Left renal pelvis (tissue), 4 donors: ENCODE measurements around the gene TST. TPM values are rescaled to one million over a fixed set of nuclear protein-coding genes. Genes with fewer than 3 reads are reported as not detected.

Source experiments
- DNase-seq, 4 donors: peaks; one replicate each; pipeline ENCODE4 v3.0.0-alpha.2; 2013; ENCODE audit warnings: low read depth in 4 of 4, low spot score in 3 of 4
- polyA plus RNA-seq, 4 donors: library from polyadenylated mRNA; unstranded; fragments of 120-200 nt; gene quantifications; one replicate each; pipeline ENCODE4 v1.2.1, GENCODE V29; 2013; ENCODE audit not compliant: insufficient read length in 4 of 4

Gene TST
- polyA plus RNA-seq, 4 donors, result 13.0 to 64.4 (median 37.9) TPM

DNA sequence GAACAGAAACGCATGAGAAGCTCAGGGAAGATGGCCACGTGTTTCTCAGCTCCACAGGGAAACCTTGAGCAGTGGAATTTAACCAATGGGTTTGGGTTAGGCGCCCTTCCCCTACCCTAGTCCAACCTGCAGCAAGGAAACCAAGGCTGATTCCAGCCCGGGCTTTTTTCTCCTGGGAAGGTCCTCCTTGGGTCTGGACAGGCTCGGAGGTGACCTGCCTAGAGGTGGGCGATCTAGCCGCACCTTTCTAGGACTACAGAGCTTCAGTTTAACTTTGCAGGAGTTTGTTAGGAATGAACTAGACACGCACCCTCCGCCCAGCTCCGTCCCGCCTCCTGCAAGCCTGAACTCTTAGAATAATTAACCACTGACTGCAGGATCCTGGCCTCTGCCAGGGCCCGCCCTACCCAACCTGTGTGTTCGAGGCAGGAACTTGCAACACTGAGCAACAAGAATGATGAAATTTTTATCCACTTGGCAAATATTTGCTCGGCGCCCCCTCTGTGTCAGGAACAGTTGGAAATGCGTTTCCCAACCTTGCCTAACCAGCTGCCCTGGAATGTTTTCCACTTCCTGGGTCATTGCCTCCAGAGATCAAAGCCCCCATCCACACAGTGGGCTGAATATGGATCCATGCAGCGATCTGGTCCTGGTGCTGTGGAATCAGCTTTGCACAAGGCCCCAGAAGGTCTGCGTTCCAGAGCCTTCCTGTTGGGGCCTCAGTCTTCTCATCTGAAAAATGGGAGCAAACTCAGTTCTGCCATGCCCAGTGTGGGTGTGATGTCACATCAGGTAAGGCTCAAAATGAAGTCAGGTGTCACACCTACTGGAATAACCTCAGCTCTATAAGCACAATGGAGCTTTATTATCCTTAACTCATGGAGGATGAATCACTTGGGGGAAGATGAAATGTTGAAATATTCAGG, 13.6 kb upstream of the TST start:
- peak in 1 of 4 donors; percentile 54 for DNase-seq

DNA sequence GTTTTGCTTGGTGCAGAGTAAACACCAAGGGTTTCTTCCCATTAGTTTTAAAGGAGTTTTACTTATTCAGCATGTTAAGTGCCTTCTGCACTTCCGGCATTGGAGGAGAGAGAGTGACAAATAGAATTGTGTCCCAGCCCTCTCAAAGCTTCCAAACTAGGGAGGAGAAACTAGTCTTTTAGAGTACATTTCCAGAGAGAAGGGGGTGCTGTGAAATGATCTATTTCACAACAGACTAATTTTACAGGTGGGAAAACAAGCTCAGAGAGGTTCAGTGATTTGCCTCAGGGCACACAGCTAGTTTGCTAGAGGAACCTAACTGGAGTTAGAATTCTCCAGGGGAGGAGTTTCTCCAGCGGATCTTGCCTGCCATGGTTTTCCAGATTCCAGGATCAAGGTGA, 12.9 kb upstream of the TST start:
- DNase-seq, result no peak

DNA sequence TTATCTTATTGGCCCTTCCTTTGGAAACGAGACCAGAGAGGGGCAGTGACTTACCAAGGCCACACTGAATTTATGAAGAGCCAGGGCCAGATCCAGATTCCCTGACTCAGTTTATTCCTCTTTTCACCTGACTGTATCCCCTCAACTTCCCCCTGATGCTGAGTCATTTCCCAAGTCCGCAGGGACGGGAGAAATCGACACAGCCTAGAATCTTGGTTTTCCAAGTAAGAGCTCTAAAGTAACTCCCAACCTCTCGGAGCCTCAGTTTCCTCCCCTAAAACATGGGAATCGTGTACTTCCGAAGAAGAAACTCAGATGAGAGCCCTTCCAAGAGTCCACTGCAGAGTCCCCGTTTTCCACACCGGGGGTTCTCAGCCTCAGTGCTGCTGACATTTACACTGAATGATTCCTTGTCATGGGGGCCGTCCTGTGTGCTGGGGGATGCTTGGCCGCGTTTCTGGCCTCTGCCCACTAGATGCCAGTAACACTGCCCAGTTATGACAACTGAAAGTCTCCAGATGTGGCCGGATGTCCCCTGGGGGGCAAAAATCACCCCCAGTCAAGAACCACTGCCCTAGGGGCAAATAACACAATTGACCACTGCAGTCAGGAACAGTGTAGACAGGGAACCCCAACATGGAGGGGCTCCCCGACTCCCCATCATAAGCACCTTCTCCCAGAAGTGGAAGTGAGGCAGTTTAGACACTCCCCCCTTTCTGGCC, 11.5 kb upstream of the TST start:
- no peak for DNase-seq

DNA sequence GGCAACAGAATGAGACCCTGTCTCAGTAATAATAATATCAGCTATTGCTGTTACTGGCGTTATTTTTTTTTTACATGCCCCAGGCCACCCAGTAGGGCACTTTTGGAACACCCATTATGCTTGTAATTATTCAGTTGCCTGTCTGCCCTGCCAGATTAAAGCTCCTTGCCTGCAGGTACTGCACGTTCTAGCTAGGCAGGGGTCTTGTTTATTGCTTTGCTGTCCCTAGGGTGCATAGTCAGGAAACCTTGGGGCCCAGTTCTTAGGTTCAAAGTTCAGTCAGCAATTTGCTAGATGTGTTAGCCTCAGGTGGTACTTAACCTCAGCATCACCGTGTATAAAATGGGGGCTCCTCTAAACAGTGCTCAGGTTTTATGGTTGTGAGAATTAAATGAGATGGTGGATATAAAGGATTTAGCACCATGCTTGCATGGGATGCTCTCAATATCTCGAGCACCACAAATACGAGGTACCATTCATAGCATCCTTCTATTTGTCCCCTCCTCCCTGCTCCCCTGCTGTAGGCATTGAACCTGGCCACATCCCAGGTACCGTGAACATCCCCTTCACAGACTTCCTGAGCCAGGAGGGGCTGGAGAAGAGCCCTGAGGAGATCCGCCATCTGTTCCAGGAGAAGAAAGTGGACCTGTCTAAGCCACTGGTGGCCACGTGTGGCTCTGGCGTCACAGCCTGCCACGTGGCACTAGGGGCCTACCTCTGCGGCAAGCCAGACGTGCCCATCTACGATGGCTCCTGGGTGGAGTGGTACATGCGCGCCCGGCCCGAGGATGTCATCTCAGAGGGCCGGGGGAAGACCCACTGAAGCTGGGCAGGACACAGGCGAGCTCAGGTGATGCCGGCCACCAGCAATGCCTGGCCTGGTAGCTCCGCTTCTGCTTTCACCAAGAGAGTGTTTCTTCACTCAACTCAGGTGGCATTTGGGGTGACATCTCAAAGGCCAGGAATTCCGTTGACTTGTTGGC, 9.7 kb upstream of the TST start:
- DNase-seq, result no peak

DNA sequence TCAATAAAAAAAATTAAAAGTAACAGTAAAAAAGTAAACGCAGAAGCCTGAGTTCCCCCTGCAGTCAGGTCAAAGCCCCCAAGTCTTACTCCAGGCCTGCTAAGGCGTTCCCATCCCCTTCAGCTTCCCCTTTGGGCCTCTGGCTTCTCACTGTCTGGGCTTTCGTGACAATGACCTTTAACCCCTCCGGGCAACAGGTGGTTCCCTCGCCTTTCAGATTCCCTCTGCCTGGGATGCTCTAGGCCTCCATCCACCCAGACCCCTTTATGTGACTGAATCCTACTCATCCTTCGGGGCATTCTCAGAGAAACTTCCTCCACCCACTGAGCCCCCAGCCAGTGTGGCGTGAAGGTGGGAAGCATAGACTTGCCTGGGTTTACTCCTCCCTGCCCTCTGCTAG, 8.3 kb upstream of the TST start:
- DNase-seq, result no peak

DNA sequence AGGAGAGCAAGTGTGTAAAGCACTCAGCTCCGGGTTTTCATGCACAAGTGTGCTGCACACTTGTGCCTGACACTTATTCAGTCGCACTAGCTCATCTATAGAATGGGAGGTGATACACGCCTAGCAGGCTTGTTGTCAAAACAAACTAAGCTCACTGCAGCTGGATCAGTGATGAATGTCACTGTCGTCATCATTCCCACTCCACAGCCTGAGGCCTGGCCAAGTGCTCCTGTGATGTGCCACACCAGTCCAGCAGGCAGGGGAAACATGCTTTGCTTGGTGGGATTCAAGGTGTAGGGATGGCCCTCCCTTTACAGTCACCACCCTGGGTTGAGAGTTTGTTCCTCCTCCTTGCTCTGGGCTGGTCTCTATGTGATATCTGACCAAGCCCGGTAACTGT, 7.1 kb upstream of the TST start:
- no peak for DNase-seq

DNA sequence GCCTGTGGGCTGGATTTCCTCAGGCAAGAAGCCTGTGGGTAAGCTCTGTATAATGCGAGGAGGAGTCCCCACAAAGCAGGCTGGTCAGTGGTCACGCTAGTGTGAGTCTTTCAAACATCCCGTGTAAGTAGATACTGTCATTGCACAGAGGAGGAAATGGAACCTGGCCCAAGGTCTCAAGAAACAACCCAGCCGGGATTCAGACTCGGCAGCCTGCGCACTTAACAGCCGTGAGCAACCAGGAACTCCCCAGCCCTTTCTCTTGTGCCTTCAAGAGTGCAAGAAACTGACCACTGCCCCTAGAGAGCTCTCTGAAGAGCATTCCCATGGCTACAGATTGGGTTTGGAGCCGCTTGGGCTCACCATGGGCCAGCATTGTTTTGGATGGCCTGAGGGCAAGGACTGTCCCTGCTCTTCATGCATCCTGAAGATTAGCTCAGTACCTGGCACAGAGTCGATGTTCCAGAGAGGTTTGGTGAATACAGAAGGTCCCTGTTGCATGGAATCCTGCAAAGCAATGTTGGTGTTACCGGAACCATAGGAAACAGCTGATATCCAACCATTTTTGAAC, 6.3 kb upstream of the TST start:
- no peak for DNase-seq

DNA sequence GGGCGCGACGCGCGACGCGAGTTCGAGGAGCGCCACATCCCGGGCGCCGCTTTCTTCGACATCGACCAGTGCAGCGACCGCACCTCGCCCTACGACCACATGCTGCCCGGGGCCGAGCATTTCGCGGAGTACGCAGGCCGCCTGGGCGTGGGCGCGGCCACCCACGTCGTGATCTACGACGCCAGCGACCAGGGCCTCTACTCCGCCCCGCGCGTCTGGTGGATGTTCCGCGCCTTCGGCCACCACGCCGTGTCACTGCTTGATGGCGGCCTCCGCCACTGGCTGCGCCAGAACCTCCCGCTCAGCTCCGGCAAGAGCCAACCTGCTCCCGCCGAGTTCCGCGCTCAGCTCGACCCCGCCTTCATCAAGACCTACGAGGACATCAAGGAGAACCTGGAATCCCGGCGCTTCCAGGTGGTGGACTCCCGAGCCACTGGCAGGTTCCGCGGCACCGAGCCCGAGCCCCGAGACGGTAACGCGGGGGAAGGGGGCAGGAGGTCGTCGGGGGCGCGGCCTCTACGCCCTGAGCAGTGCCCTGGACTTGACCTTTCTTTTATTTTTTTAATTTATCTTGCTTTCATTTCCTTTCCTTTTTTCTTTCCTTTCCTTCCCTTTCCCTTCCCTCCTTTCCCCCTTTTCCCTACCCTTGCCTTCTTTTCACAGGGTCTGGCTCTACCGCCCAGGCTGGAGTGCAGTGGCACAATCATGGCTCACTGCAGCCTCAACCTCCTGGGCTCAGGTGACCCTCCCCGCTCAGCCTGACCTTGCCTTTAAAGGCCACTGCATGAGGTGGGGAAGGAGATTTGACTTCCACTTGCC, 5.3 kb upstream of the TST start:
- DNase-seq, result no peak

DNA sequence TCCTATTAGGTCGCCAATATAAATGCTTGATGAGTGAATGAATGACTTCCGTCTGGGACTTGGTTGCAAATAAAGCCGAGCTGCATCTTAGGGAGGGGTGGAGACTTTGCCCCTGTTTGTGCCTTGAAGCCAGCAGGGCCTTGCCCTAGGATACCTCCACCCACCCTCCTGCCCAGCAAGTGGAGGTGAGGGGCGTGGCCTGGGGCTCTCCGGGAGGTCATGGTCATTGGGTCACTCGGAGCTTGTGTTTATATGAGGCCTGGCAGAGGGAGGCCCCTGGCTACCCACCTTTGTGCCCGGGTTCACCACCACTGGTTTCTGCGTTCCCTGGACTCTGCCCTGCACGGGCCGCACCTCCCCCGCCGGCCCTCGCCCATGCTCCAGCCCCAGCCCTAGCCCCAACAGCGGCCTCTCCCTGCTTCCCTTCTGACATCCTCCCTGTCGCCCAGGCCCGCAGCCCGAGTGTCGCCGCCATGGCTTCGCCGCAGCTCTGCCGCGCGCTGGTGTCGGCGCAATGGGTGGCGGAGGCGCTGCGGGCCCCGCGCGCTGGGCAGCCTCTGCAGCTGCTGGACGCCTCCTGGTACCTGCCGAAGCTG, 4.6 kb upstream of the TST start:
- no peak for DNase-seq

DNA sequence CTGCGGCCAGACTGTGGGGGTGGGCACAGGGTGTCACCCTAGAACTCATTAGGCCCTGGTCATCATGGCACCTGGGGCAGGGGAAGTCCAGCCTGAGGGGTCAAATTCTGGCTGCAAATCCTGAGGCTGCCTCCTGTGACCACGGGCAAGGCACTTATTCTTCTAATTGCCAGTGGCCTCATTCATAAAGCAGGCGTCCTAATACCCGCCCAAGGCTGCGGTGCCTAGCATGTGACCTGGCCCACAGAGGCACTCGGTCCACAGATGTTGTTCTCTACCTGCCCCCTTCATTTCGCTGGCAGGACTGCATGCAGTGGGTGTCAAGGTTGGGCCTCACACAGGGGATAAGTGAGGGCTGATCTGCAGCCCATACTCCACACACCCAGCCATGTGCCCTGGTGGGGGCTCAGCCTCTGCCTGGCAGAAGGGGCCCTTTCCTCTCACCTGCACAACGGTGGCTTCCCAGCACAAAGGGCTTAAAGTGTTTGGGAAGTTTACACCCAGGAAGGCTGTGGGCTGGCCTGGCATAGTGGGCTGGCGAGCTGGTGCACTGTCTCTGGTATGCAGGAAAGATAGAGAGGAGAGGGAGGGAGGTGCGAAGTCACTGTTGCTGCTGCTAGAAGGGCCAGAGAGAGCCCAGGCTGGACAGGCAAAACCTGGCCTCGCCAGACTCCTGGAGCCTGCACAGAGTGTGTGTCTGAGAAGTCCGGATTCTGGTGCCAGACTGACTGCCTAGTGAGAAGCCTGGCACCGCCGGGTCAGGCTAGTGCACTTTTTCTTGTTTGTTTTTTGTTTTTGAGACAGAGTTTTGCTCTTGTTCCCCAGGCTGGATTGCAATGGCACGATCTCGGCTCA, 3.5 kb upstream of the TST start:
- DNase-seq, result no peak

DNA sequence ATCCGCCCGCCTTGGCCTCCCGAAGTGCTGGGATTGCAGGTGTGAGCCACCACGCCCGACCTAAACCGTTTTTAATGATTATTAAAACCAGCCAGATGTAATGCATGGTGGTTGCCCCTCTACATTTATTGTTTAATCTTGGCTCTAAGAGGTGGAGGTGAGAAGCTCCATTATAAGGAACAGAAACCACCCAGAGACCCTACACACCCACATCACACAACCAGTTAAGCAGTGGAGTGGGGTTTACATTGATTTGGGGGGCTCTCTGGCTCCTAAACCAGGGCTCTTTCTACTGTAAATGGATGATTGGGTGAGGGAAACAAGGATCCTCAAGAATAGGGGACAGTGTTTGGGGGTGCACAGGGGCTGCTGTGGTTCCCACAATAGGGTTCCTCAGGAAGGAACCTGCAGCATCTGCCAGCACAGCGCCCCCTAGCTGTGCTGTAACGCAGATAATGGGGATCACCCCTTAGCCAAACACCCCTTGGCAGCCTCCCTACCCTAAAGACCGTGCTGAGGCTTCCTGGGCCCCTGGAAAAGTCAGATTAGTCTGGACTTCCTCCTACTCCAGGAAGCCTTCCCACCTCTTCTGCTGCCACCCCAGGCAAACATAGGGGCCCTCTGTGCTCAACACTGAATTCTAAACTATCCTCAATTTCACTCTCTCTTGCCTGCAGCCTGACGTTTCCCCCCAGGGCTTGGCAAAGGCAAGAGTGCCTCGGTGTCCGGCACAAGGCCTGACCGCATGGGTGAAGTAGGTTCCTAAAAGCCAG, 2.6 kb upstream of the TST start:
- DNase-seq, result no peak

DNA sequence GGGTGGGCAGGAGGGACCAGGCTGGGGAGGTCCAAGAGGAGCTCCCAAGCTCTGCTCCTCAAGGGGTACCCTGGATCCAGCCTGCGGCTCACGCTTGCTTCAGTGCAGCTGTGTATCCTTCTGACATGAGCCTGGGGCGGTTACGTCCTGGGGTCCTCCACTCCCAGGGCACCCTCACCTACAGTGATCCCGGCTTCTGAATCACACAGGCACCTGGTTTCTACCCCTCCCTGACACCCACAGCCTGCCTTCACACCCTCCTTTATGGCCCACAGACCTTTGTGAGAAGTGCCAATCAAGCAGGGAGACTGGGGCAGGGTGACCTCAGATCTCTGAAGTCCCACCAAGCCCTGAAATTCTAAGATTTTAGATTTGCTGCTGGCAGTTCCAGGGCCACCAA, 1.8 kb upstream of the TST start:
- no peak for DNase-seq

DNA sequence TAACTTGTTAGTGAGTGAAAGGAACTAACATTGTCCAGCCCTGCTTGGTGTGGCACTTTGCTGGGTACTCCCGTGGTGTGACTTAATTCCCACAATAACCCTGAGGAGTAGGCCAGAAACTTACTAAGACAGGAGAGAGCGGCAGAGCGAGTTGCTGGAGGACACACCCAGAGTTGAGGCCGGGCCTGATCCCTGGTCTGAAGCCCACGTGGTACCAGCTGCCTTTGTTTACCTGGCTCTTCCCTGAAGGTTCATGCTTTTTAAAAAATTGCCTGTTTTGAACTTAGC, 889 bp upstream of the TST start:
- no peak for DNase-seq

DNA sequence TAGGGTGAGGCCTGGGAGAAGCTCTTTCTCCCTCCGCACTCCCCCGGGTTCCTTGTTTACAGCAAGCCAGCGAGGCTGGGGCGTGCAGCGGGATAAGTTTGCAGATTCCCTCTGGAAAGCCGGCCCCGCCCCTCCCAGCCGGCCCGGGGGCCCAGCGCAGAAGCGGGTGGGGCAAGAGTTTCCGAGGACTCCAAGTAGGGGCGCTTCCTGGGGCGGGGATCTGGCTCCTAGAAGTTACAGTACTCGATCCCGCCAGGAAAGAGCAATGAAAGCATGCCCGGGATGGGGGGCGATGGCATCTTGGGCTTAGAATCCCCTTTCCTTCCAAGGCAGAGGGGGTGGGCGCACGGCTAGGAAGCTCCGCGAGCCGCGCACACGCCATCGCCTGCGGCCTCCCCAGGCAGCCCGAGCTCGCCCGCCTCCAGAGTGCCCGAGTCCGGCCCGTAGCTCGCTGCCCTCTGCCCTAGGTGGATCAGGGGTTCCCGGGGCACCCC, 385 bp downstream of the TST start:
- peak in 2 of 4 donors; percentile 39 to 46 for DNase-seq

DNA sequence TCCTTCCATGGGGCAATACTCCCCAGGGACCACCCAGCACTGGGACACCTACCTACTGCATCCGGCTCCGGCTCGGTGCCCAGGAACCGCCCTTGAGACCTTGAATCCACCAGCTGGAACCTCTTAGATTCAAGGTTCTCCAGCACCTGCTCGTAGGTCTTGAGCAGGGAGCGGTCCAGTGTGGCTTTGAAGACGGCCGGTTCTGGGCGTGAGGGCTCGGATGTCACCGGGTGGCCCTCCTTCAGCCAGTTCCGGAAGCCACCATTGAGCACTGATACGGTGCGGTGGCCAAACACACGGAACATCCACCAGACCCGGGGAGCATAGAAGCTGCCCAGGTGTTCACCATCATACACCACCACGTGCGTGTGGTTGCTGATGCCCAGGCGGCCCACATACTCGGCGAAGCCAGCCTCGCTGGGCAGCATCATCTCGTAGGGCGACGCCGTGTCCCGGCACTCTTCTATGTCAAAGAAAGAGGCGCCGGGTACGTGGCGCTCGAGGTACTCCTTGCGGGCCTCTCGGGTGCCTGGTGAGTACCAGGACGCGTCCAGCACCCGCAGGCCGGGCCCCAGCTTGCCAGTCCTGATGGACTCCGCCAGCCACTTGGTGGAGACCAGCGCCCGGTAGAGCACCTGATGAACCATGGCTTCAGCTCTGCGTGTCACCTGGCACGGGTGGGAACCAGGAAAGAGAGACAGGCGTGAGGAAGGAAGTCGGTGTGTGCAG, 997 bp downstream of the TST start:
- DNase-seq, result no peak

DNA sequence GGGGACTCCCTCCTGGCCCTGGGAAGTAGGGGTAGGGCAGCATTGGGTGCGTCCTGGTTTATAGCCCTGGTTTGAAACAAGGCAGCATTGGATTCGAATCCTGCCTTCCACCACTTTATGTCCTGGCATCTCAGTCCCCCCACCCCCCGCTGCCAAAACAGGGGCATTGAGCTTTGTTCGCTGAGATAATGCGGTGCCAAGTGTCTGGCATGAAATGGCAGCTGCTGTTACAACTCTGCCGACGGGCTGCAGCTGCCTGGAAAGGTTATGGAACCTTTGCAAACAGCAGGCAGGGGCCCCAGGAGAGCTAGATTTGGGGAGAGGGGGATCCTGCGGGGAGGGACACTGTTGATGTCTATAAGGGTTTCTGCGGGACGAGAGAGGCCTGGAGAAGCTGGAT, 1.9 kb downstream of the TST start:
- DNase-seq, result no peak
